ENCODE measurements around the gene AMOTL1.

GRCh38 chr11:94722735-94723134 lies 45.4 kb upstream of the AMOTL1 start:
- TF ChIP-seq, protein P1, sequence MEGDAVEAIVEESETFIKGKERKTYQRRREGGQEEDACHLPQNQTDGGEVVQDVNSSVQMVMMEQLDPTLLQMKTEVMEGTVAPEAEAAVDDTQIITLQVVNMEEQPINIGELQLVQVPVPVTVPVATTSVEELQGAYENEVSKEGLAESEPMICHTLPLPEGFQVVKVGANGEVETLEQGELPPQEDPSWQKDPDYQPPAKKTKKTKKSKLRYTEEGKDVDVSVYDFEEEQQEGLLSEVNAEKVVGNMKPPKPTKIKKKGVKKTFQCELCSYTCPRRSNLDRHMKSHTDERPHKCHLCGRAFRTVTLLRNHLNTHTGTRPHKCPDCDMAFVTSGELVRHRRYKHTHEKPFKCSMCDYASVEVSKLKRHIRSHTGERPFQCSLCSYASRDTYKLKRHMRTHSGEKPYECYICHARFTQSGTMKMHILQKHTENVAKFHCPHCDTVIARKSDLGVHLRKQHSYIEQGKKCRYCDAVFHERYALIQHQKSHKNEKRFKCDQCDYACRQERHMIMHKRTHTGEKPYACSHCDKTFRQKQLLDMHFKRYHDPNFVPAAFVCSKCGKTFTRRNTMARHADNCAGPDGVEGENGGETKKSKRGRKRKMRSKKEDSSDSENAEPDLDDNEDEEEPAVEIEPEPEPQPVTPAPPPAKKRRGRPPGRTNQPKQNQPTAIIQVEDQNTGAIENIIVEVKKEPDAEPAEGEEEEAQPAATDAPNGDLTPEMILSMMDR (IDR thresholded peaks at IDR 0.05): no peak
- TF ChIP-seq EZH2 (IDR thresholded peaks at IDR 0.05) (no peak), EZH2phosphoT487 (IDR thresholded peaks at IDR 0.05) (no peak)
